DOHH2 (cell line): ENCODE data around the gene RRP12.

Experiments
- EZH2phosphoT487 ChIP-seq: fragments of 200-600 bp; sonication (generic); IDR thresholded peaks from 2 replicates; pipeline ENCODE4 v1.6.1; 2017; ENCODE audit warnings: borderline replicate concordance, mild to moderate bottlenecking, antibody characterized with exemption, low read length, moderate library complexity, mixed read lengths
- TF ChIP-seq, protein P1 (sequence below): fragments of 200-600 bp; sonication (generic); IDR thresholded peaks from one replicate; pipeline ENCODE4 v1.5.1; 2014; ENCODE audit warnings: antibody characterized with exemption, mild to moderate bottlenecking, low read depth, low read length; ENCODE audit not compliant: poor library complexity, severe bottlenecking

DNA sequence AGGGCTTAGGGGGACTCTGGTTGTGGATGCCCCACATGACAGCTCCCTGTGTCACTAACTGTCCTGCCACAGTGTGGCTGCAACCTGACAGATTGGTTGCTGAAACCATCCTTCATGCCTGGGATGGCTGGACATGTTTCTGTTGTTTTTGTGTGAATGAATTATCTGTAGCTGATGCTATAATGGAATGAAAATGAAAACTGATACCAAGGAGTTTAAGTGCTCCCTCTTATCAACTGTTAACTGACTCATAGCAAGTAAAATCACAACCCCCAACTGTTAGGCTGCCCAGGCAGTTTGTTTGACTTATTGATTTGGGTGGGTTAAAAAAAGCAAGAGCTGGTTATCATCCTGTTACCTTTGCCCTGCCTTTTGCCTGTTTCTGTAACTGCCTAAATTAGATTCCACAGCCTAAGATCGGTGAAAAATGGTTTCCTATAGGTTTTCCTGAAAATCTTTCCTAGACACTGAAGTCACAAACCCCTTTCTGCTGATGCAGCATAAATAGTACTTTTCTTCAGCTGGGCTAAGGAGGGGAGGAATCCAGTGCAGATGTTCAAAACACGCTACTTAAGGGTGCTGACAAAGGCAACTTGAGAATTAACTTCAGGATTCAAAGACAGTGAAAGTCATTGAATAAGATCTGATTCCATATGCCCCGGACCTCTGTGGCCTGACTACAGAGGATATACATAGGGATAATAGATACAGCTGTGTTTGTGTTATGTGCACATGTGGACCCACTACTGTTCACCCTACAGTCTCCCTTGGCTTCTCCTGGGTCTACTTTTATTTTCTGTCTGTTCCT lies 72.3 kb downstream of the RRP12 start:
- TF ChIP-seq, protein P1, sequence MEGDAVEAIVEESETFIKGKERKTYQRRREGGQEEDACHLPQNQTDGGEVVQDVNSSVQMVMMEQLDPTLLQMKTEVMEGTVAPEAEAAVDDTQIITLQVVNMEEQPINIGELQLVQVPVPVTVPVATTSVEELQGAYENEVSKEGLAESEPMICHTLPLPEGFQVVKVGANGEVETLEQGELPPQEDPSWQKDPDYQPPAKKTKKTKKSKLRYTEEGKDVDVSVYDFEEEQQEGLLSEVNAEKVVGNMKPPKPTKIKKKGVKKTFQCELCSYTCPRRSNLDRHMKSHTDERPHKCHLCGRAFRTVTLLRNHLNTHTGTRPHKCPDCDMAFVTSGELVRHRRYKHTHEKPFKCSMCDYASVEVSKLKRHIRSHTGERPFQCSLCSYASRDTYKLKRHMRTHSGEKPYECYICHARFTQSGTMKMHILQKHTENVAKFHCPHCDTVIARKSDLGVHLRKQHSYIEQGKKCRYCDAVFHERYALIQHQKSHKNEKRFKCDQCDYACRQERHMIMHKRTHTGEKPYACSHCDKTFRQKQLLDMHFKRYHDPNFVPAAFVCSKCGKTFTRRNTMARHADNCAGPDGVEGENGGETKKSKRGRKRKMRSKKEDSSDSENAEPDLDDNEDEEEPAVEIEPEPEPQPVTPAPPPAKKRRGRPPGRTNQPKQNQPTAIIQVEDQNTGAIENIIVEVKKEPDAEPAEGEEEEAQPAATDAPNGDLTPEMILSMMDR: no peak
- no peak for TF ChIP-seq EZH2phosphoT487
